ENCODE data around the gene DCUN1D2.
"Not testable (repeated sequence)": the region's sequence is repeated elsewhere in the genome, so short reads cannot be mapped to it uniquely, and the experiment has no call there.

The DCUN1D2 gene

DNA sequence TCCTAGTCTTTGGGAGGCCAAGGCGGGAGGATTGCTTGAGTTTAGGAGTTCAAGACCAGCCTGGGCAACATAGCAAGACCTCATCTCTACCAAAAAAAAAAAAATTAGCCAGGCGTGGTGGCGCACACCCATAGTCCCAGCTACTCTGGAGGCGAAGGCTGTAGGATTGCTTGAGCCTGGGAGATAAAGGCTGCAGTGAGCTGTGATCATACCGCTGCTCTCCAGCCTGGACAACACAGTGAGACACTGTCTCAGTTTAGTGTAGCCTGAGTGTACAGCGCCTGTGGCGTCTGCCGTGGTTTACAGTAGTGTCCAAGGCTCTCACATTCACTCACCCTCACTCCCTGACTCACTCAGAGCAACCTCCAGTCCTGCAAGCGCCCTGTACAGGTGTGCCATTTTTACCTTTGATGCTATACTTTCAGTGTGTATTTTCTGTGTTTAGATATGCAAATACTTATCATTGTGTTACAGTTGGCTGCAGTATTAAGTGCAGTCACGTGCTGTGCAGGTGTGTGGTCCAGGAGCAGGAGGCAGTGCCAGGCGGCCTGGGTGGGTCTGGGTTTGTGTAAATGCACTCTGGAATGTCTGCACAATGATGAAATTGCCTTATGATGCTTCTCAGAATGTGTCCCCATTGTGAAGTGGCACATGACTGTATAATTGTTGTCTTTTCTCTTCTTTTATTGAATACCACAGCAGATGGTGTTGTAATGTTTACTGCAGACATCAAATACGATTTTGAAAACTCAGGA is 36.1 kb upstream of the DCUN1D2 start:
- no peak for DNase-seq
- Histone ChIP-seq H3K27me3 (no peaks in the 10 kb centered on the region), H3K4me1 (peaks cover 11% of the 10 kb centered on the region), H3K9me3 (no peaks in the 10 kb centered on the region; the same call in 1 of the 2 replicates), H3K4me3 (ENCODE audit: low read depth, low read length) (no peak overlapping the region), H3K36me3 (peaks cover 6% of the 10 kb centered on the region)
- TF ChIP-seq, protein P1, sequence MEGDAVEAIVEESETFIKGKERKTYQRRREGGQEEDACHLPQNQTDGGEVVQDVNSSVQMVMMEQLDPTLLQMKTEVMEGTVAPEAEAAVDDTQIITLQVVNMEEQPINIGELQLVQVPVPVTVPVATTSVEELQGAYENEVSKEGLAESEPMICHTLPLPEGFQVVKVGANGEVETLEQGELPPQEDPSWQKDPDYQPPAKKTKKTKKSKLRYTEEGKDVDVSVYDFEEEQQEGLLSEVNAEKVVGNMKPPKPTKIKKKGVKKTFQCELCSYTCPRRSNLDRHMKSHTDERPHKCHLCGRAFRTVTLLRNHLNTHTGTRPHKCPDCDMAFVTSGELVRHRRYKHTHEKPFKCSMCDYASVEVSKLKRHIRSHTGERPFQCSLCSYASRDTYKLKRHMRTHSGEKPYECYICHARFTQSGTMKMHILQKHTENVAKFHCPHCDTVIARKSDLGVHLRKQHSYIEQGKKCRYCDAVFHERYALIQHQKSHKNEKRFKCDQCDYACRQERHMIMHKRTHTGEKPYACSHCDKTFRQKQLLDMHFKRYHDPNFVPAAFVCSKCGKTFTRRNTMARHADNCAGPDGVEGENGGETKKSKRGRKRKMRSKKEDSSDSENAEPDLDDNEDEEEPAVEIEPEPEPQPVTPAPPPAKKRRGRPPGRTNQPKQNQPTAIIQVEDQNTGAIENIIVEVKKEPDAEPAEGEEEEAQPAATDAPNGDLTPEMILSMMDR (IDR thresholded peaks at IDR 0.05; ENCODE audit: low read depth, low read length): no peak

DNA sequence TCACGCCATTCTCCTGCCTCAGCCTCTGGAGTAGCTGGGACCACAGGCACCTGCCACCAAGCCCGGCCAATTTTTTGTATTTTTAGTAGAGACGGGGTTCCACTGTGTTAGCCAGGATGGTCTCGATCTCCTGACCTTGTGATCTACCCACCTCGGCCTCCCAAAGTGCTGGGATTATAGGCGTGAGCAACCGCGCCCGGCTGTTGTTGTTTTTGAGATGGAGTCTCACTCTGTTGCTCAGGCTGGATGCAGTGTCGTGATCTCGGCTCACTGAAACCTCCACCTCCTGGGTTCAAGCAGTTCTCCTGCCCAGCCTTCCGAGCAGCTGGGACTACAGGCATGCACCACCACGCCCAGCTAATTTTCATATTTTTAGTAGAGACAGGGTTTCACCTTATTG is 31.9 kb upstream of the DCUN1D2 start:
- not testable (repeated sequence) for DNase-seq, H3K36me3 ChIP-seq

DNA sequence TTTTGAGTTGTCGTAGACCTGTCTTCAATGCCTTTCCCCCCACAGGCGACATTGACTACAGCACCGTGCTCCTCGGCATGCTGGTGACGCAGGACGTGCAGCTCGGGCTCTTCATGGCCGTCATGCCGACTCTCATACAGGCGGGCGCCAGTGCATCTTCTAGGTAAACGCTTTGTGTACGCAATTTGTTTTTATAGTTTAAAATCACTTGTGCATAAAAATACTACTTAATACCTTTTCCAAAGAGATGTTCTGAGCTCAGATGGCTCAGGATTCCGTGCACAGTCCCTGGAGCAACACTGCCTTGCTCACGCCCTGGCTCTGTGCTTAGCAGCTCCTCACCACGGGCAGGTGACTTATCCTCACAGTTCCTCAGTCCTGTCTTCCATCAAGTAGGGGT is 30.1 kb upstream of the DCUN1D2 start:
- H3K27me3 ChIP-seq: no peaks in the 10 kb centered on the region
- TF ChIP-seq, protein P1 (IDR thresholded peaks at IDR 0.05; ENCODE audit: low read depth, low read length): no peak
- no peaks in the 10 kb centered on the region; the same call in 1 of the 2 replicates for H3K9me3 ChIP-seq
- H3K4me3 ChIP-seq (ENCODE audit: low read depth, low read length): no peak overlapping the region
- no peak for DNase-seq
- no peaks in the 10 kb centered on the region for H3K4me1 ChIP-seq
- H3K36me3 ChIP-seq: no peaks in the 10 kb centered on the region; the same call in none of the 2 replicates

More for the DNA sequence above, 31.9 kb upstream of the DCUN1D2 start:
- not testable (repeated sequence) for H3K27me3 ChIP-seq; H3K4me1 ChIP-seq; H3K4me3 ChIP-seq (ENCODE audit: low read depth, low read length); H3K9me3 ChIP-seq

DNA sequence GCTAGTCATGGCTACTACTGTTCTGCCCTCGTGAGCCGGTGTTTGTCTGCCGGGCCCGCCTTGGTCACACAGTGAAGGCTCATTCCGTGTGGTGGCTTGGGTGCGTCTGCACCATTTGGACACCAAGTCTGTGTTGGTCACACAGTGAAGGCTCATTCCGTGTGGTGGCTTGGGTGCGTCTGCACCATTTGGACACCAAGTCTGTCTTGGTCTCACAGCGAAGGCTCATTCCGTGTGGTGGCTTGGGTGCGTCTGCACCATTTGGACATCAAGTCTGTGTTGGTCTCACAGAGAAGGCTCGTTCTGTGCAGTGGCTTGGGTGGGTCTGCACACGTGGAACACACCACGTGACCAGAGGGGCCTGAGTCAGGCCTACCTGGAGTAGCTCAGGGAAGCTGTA is 29.0 kb upstream of the DCUN1D2 start:
- Histone ChIP-seq H3K4me3 (ENCODE audit: low read depth, low read length) (no peak overlapping the region), H3K27me3 (no peaks in the 10 kb centered on the region), H3K9me3 (no peaks in the 10 kb centered on the region; the same call in 1 of the 2 replicates), H3K36me3 (no peaks in the 10 kb centered on the region; the same call in none of the 2 replicates), H3K4me1 (no peaks in the 10 kb centered on the region)
- DNase-seq: no peak
- TF ChIP-seq, protein P1 (IDR thresholded peaks at IDR 0.05; ENCODE audit: low read depth, low read length): no peak

DNA sequence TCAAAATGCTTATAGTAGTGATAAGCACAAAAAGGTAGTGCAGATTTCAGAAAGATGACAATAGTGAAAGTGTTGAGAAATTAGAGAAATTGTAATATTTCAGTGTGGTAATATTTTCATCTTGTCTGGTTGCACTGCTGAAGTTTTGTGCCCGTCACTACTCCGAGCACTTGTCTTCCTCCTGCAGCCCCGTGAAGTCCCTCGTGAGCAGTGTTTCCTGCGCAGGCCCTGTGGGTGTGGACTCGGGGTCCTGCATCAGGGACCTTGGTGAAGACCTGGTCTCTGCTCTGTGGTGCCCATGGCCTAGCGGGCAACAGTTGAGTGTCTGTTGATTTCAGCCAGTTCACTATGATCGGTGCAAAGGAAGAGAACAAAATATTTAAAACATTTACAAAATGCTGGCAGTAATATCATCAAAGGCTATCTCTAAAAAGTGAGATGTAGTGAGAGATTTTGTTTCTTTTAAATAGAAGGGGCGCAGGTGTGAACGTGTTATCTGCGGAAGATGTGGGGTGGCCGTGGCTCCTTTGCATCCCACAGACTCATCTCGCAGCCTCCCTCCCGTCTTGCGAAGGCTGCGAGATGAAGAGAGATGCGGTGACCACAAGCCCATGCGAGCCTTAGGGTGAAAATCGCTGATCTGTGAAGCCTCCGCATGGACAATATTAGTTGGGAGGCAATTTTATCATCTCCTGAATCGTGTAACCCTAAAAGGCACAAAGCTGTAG is 27.7 kb upstream of the DCUN1D2 start:
- TF ChIP-seq, protein P1 (IDR thresholded peaks at IDR 0.05; ENCODE audit: low read depth, low read length): no peak
- no peak overlapping the region for H3K4me3 ChIP-seq (ENCODE audit: low read depth, low read length)
- H3K36me3 ChIP-seq: peaks cover 2% of the 10 kb centered on the region
- no peaks in the 10 kb centered on the region for H3K27me3 ChIP-seq
- H3K9me3 ChIP-seq: no peaks in the 10 kb centered on the region; the same call in 1 of the 2 replicates
- H3K4me1 ChIP-seq: no peaks in the 10 kb centered on the region; the same call in 1 of the 2 replicates
- DNase-seq: no peak

DNA sequence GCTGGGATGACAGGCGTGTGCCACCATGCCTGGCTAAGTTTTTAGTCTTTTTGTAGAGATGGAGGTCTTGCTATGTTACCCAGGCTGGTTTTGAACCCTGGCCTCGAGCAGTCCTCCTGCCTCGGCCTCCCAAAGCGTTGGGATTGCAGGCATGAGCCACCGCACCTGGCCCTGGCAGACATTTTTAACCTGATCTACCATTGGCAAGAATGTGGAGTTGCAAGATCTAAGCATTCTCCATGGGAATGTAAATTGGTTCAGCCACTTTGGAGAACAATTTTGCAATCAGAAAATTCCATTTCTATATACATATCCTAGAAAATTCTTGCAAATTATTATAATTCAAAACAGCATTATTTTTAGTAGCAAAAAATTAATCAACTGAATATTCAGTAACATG is 24.3 kb upstream of the DCUN1D2 start:
- no peak overlapping the region for H3K4me3 ChIP-seq (ENCODE audit: low read depth, low read length)
- H3K27me3 ChIP-seq: no peaks in the 10 kb centered on the region
- DNase-seq: no peak
- TF ChIP-seq, protein P1 (IDR thresholded peaks at IDR 0.05; ENCODE audit: low read depth, low read length): no peak
- no peaks in the 10 kb centered on the region; the same call in 1 of the 2 replicates for H3K4me1 ChIP-seq
- peaks cover 12% of the 10 kb centered on the region; the same call in 1 of the 2 replicates for H3K36me3 ChIP-seq
- H3K9me3 ChIP-seq: no peaks in the 10 kb centered on the region

Measured in BE2C (cell line).